HL-60/S4 treated with retinoic acid at 250 ng/mL for 4 days and 3 days (cell line): ENCODE measurements around the gene MPP1.

Experiments used
- in situ Hi-C: fragments of 300-500 bp; cut with MboI; formaldehyde crosslinking; loops from 2 replicates; pipeline ENCODE4 v1.7.0; 2022; ENCODE audit warnings: low sequenced_read_pairs

Gene MPP1

GRCh38 chrX:154815274-154815818, 10.1 kb upstream of the MPP1 start:
- in situ Hi-C loops = no loop called here

GRCh38 chrX:154813801-154814200, 8.5 kb upstream of the MPP1 start:
- in situ Hi-C loops = no loop called here

- in situ Hi-C loops = no loop called here
These were observed 7.2 kb upstream of the MPP1 start for GRCh38 chrX:154812341-154813101.

- in situ Hi-C loops = no loop called here
These were observed 4.8 kb upstream of the MPP1 start for GRCh38 chrX:154809939-154810665.

DNA sequence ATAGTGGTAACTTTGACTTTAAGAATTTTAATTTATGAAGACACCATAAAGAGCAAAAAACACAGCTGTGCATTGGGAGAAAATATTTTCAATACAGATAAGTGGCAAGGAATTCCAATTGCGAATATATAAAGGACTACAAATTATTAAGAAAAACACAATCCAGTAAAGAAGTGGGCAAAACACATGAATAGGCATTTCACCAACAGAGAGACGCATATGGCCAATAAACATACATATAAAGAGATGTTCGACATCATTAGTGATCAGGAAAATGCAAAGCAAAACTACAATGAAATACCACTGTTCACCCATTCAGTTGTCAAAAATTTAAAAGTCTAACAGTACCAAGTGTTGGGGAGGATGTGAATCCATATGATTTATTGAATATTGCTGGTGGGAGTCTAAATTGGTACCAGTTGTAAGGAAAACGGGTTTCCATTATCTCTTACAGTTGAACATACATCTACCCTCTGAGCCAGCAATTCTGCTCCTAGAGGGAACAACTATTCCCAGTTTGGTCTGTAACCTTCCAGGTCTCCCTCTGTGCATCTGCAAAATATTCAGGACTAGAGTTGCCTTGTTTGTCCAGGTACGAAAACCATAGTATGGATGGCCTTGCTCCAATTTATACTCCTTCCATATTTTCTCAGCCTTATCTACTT, 1.7 kb upstream of the MPP1 start:
- in situ Hi-C loops = no loop called here

- in situ Hi-C loops = no loop called here
These were observed 409 bp upstream of the MPP1 start for GRCh38 chrX:154805696-154806091.

GRCh38 chrX:154804261-154804956, 876 bp downstream of the MPP1 start:
- in situ Hi-C loops = no loop called here

DNA sequence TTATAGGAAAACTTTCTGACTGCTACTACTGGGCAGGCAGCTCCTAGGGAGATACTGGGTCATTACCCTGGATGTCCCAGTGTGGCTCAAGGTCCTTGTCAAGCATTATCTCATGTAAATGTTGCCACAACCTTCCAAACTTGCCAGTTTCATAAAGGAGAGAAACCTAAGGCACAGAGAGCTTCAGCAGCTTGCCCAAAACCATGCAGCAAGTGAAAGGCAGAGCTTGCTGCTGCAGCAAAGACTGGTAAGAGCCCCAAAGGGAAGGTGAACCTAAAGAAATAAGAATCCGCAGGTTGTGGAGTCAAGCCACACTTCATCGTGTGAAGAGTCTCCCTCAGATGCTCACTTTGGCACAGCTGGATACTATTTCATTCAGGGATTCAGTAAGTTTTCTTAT, 2.3 kb downstream of the MPP1 start:
- in situ Hi-C loops = no loop called here

DNA sequence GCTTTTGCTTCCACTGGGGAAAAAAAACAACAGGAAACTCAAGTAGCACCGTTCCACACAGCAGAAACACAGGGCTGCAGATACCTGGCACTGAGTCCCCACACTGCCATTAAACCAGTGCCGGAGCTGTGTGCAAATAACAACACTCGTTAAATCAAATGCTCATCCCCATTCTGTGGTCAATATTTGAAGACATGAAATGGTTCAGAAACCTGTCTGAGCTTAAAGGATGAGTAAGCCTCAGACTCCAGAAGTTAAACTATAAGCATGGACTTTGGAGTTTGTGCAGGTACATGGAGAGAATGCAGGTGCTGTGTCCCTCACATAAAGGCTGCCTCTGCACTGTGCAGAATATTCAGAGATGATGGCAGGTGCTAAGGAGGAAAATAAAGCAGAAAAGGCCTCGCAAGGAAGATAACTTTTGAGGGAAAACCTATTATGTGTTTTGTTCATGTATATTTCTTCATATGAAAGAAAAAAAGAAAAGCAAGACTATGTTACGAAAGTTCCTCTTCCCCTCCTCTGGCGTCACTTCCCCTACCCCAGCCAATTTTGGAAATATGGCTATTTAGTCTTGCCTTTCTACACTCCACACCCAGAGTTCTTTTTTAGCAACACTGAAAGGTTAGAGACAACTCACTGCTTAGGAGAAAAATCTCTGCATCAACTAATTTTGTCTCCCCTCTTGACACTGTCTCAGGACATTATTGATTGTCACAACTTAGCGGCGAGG, 4.6 kb downstream of the MPP1 start:
- in situ Hi-C loops = no loop called here

DNA sequence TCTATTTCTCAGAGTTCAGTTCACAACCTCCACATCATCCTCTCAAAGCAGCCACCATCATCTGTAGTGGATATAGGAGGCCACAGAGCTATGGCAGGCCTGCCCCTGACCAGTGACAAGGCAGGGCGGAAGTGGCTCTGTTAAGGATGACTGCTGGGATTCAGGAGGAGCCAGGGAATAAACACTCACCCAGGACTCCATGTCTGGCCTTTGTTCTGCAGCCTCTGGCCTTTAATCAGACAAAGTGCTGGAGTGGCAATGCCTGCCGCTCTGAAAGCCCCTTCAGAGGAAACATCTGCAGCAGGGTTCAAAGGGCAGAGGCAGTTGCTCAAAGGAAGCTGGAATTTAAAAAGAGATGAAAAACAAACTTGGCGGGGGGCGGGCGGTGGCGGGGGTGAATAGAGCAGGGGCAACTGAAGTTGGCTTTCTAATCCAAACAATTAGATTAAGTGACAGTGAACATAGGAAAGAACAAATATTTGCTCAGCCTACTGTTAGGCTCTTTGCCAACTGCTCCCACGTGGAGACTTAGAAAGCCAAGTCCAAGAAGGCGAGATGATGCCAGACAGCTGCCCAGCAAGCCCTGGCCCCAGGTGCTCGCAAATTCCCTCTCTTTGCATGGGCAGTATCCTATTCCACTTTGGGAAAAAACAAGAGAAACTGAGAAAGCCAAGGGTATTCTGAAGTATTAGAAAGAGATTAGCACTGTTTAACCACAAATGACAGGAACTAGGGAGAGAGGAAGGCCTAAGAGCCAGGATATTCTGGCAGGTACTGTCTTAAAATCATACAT, 5.5 kb downstream of the MPP1 start:
- in situ Hi-C loops = no loop called here

- in situ Hi-C loops = no loop called here
These were observed 8.3 kb downstream of the MPP1 start for GRCh38 chrX:154797006-154797405.

DNA sequence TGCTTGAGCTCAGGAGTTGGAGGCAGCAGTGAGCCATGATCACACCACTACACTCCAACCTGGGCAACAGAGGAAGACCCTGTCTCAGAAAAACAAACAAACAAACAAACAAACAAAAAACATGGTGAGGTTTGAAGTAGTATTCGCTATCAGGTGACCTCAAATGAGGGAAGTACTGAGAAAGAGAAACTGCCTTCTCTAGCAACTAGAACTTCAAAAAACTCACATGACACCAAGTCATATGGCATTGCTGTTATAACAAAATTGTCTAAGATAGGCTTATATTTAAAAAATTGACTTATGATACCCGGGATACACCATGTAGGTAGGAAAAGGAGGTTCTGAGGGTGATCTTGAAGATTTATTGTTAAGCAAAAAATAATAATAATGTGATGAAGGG, 10.3 kb downstream of the MPP1 start:
- in situ Hi-C loops = no loop called here

DNA sequence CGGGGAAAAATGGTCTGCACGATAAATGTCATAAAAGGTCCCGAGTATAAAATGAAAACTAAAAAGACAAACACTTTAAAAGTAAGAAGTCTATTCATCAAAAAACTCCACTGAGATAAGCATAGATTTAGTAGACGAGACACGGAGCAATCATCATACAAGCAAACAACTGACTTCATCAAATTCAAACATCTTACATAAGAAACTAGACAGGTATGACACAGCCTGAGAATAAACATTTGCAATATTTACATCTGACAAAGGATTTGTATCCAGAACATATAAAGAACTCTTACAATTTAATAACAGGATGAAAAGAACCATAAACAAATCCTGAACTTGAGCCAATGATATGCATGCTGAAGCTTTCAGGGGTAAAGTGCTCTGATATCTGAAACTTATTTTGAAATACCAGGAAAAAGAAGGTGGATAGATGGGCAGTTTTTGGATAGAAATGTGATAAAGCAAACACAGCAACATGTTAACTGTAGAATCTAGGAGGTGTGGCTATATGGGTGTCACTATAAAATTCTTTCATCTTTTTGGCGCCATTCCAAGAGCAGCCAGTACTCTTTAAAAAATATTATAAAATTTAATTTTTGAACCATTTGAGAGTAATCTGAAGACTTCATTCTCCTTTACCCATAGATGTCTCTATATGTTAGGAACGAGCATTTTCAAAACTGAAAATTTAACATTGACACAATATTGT, 12.0 kb downstream of the MPP1 start:
- in situ Hi-C loops = no loop called here

- in situ Hi-C loops = no loop called here
These were observed 13.3 kb downstream of the MPP1 start for GRCh38 chrX:154791939-154792338.

- in situ Hi-C loops = no loop called here
These were observed 13.8 kb downstream of the MPP1 start for GRCh38 chrX:154791467-154791866.

GRCh38 chrX:154785716-154786115, 19.6 kb downstream of the MPP1 start:
- in situ Hi-C loops = no loop called here

DNA sequence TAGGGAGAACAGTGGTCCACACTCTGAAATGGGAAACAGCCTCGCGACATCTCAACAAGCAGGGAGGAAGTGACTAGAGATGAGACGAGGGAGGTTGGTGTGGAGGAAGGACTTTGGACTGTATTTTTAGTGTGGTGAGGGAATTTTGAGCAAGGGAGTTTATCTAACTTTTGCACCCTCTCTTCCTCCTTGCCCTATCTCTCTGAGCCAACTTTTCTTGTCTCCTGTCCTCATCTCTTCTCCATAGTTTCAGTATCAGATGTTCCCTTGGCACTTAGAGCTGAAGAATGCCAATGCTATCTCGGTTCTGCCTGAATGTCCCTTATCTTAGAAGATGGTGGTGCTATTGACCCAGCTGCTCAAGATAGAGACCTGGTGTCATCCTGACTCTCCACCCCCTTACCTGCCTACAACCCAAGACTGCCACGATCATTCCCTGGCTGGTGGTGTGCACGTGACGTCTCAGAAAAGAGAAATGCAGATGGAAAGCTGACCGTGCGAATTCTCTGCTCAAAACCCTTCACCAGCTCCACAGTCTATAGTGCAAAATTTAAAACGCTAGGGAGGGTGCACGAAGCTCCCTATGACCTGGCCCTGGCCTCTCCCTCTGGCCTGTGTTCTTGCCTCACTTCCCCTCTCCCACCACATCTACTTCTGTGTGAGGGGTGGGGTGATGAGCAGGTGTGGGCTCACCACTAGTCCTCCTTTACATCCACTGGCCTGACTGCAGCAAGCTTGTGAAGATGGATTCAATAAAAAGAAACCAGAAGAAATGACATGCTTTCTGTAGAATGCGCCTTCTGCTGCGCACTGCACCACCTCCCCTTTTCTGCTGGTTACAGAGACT, 20.9 kb downstream of the MPP1 start:
- in situ Hi-C loops = no loop called here

GRCh38 chrX:154780968-154781367, 24.3 kb downstream of the MPP1 start:
- in situ Hi-C loops = no loop called here
